Measurements from ENCODE around the gene CACNG7. TPM values are rescaled to one million over a fixed set of nuclear protein-coding genes. Genes with fewer than 3 reads are reported as not detected.
"Not testable (repeated sequence)": the region's sequence is repeated elsewhere in the genome, so short reads cannot be mapped to it uniquely, and the experiment has no call there.

Gene CACNG7
- total RNA-seq, 3 donors from 2014 or later: not detected

- H3K4me3 ChIP-seq: no peak overlapping the region
- no peaks in the 10 kb centered on the region for H3K36me3 ChIP-seq
- no peak for DNase-seq (ENCODE audit: low spot score in 2 of 2)
- intact Hi-C loops (cut with DNase I; ENCODE audit: low total_unique reads): no loop called here
- TF ChIP-seq POLR2A (IDR thresholded peaks at IDR 0.05) (no peak), CTCF (IDR thresholded peaks at IDR 0.05) (no peak), POLR2AphosphoS5 (IDR thresholded peaks at IDR 0.05) (no peak)
- H3K9me3 ChIP-seq: no peaks in the 10 kb centered on the region
- no peak overlapping the region for H3K27ac ChIP-seq
- peaks cover 3 to 56% of the 10 kb centered on the region in 2 donors for H3K27me3 ChIP-seq
- no peaks in the 10 kb centered on the region for H3K4me1 ChIP-seq
Measured at GRCh38 chr19:53947624-53948023, 38.5 kb downstream of the CACNG7 start.

DNA sequence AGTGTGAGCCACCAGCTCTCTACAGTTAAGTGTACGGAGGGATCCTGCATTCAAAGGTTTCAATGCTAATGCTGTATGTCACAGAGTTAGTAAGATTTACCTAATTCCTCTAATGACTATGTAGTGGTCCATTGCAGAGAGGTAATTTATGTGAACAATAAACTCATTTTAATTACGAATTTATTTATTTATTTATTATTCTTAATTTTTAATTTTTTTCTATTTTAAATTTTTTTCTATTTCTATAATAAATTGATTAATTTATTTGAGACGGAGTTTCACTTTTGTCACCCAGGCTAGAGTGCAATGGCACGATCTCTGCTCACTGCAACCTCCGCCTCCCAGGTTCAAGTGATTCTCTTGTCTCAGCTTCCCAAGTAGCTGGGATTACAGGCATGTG is 39.5 kb downstream of the CACNG7 start:
- H3K4me3 ChIP-seq; intact Hi-C loops (cut with DNase I; ENCODE audit: low total_unique reads); H3K36me3 ChIP-seq; H3K27ac ChIP-seq; DNase-seq (ENCODE audit: low spot score in 2 of 2); H3K9me3 ChIP-seq; H3K4me1 ChIP-seq: not testable (repeated sequence)
- peaks cover 0 to 46% of the 10 kb centered on the region in 2 donors for H3K27me3 ChIP-seq

- TF ChIP-seq POLR2AphosphoS5 (IDR thresholded peaks at IDR 0.05) (no peak), POLR2A (IDR thresholded peaks at IDR 0.05) (no peak), CTCF (IDR thresholded peaks at IDR 0.05) (no peak)
- intact Hi-C loops (cut with DNase I; ENCODE audit: low total_unique reads): no loop called here
- Histone ChIP-seq H3K4me3 (no peak overlapping the region), H3K4me1 (no peaks in the 10 kb centered on the region), H3K27me3 (peaks cover 0 to 38% of the 10 kb centered on the region in 2 donors), H3K9me3 (peaks cover 0 to 13% of the 10 kb centered on the region in 2 donors), H3K36me3 (no peaks in the 10 kb centered on the region), H3K27ac (no peak overlapping the region)
- no peak for DNase-seq (ENCODE audit: low spot score in 2 of 2)
Measured at GRCh38 chr19:53951436-53951835, 42.4 kb downstream of the CACNG7 start.

GRCh38 chr19:53951947-53952346 is 42.9 kb downstream of the CACNG7 start:
- H3K4me1 ChIP-seq: no peaks in the 10 kb centered on the region
- no peak overlapping the region for H3K4me3 ChIP-seq
- peaks cover 0 to 40% of the 10 kb centered on the region in 2 donors for H3K27me3 ChIP-seq
- no peaks in the 10 kb centered on the region for H3K36me3 ChIP-seq
- H3K27ac ChIP-seq: no peak overlapping the region
- TF ChIP-seq POLR2AphosphoS5 (IDR thresholded peaks at IDR 0.05): no peak
- TF ChIP-seq CTCF (IDR thresholded peaks at IDR 0.05): no peak
- TF ChIP-seq POLR2A (IDR thresholded peaks at IDR 0.05): no peak
- intact Hi-C loops (cut with DNase I; ENCODE audit: low total_unique reads): no loop called here
- DNase-seq (ENCODE audit: low spot score in 2 of 2): no peak
- peaks cover 0 to 13% of the 10 kb centered on the region in 2 donors for H3K9me3 ChIP-seq

- Histone ChIP-seq H3K36me3 (no peaks in the 10 kb centered on the region), H3K27ac (no peak overlapping the region), H3K27me3 (peaks cover 0 to 43% of the 10 kb centered on the region in 2 donors), H3K4me3 (no peak overlapping the region), H3K9me3 (peaks cover 0 to 13% of the 10 kb centered on the region in 2 donors), H3K4me1 (no peaks in the 10 kb centered on the region)
- TF ChIP-seq POLR2A (IDR thresholded peaks at IDR 0.05) (no peak), CTCF (IDR thresholded peaks at IDR 0.05) (no peak), POLR2AphosphoS5 (IDR thresholded peaks at IDR 0.05) (no peak)
- no peak for DNase-seq (ENCODE audit: low spot score in 2 of 2)
- intact Hi-C loops (cut with DNase I; ENCODE audit: low total_unique reads): no loop called here
Measured at GRCh38 chr19:53953383-53953782, 44.3 kb downstream of the CACNG7 start.
